ENCODE results near the gene MED1. TPM values are rescaled to one million over a fixed set of nuclear protein-coding genes. Genes with fewer than 3 reads are reported as not detected.

MED1 gene
- total and polyA plus RNA-seq, 9 of the 15 experiments (the other 6 are each of a cell fraction or from before 2014, with no cell fraction given): 14.0 to 59.8 (median 46.7) TPM

GRCh38 chr17:39401412-39402243 lies 49.4 kb downstream of the MED1 start, which contains the start of gene FBXL20:
Gene FBXL20 (minus strand): TSS chr17:39401626. CDS start chr17:39401402, 224 bp downstream.
- intact Hi-C loops (cut with micrococcal nuclease) (loop anchor here (5.0 kb wide), 2 partner anchors 44 to 129 kb away; no protein-coding TSS in a partner anchor), in situ Hi-C loops (cut with MboI) (no loop called here)
- Histone ChIP-seq H3K27me3 (ENCODE audit: control insufficient read depth in 2 of 2, insufficient read depth in 2 of 2, low read length in 2 of 2) (no peaks in the 10 kb centered on the region), H3K4me1 (replicated peaks in 1 of 2; ENCODE audit: control insufficient read depth in 2 of 2, insufficient read depth in 2 of 2, low read length in 2 of 2) (peaks cover 9 to 16% of the 10 kb centered on the region in 2 experiments; a peak in 3 of 5 replicates), H3K4me3 (peak within 1 kb of the TSS; percentile 96), H2AFZ (ENCODE audit: low read depth, low read length) (peak within 1 kb of the TSS; percentile 94), H3K9me3 (replicated peaks; ENCODE audit: control insufficient read depth, insufficient read depth, low read depth, low read length) (no peaks in the 10 kb centered on the region), H3K79me2 (ENCODE audit: control insufficient read depth, insufficient read depth, low read length) (peaks cover 41% of the 10 kb centered on the region), H3K9ac (ENCODE audit: insufficient read depth in 1 of 2, low read depth in 2 of 2, low read length in 2 of 2) (peak within 1 kb of the TSS; percentile 83 to 97), H3K27ac (ENCODE audit: extremely low read depth, low read depth, low read length) (peak within 1 kb of the TSS; percentile 86), H4K20me1 (replicated peaks; ENCODE audit: control insufficient read depth, insufficient read depth, low read length) (peaks cover 11% of the 10 kb centered on the region; the same call in 1 of the 2 replicates), H3K4me2 (ENCODE audit: insufficient read depth, low read length) (peak within 1 kb of the TSS; percentile 99), H3K9me1 (ENCODE audit: control insufficient read depth, insufficient read depth, low read length) (no peaks in the 10 kb centered on the region), H3K36me3 (ENCODE audit: control insufficient read depth, insufficient read depth, low read length) (peaks cover 20% of the 10 kb centered on the region; the same call in 1 of the 3 replicates)
- POLR2A ChIA-PET: interaction anchor here (0.6 to 4.6 kb wide), 14 partner anchors 9 to 548 kb away, joined by 3 to 14 read pairs (median 3); partner anchors contain the start of genes CDK12, MED1 and RPL23
- DNase-seq (ENCODE audit: extremely low read depth in 1 of 4, low spot score in 3 of 4) (peak; percentile 95 to 99 (median 99)), ATAC-seq (peak; percentile 81), FAIRE-seq (peak; percentile 63)
- no TSS peak for BruUV-seq (replicated peaks)
- CTCF ChIA-PET (ENCODE audit: low intra/inter-chr PET ratio): no interaction called here
- WGBS (ENCODE audit: insufficient coverage, low coverage, missing lambda C conversion rate): 1% methylated on average over 38 of the region's 86 CpGs
- TF ChIP-seq HLTF (IDR thresholded peaks at IDR 0.05) (0 out of 2 replicates have a peak, but pooled peaks have one; percentile 24), ZNF717 (CRISPR knock-in tag; IDR thresholded peaks at IDR 0.05) (no peak), MAX (CRISPR knock-in tag; IDR thresholded peaks at IDR 0.05) (0 out of 2 replicates have a peak, but pooled peaks have one; percentile 50), TCFL5 (CRISPR knock-in tag; conservative IDR thresholded peaks at IDR 0.05) (no peak), PHB2 (IDR thresholded peaks at IDR 0.05; ENCODE audit: low read depth) (no peak), NFYB (IDR thresholded peaks at IDR 0.05; ENCODE audit: extremely low read depth, insufficient read length) (peak; percentile 47), FOXK2 (conservative IDR thresholded peaks at IDR 0.05 in 1 of 2, IDR thresholded peaks at IDR 0.05 in 1 of 2; ENCODE audit: low read depth in 2 of 2) (peak in 1 of 2 experiments; percentile 70; a peak in 2 of 4 replicates), CSDE1 (IDR thresholded peaks at IDR 0.05) (no peak), ZFP1 (CRISPR knock-in tag; IDR thresholded peaks at IDR 0.05) (no peak), PTRF (tag; IDR thresholded peaks at IDR 0.05) (no peak), SAP30 (IDR thresholded peaks at IDR 0.05; ENCODE audit: borderline replicate concordance, insufficient read depth, low read depth, low read length, poor library complexity, severe bottlenecking) (peak; percentile 77), TSC22D4 (tag; IDR thresholded peaks at IDR 0.05) (no peak), ILF3 (IDR thresholded peaks at IDR 0.05; ENCODE audit: borderline replicate concordance) (no peak; the same call in 1 of the 2 replicates), SAFB (IDR thresholded peaks at IDR 0.05; ENCODE audit: borderline replicate concordance, low read depth, low read length) (peak; percentile 98), NFE2L1 (tag; IDR thresholded peaks at IDR 0.05; ENCODE audit: borderline replicate concordance, low read depth) (no peak), SUPT5H (IDR thresholded peaks at IDR 0.05) (peak; percentile 84), RFX7 (CRISPR knock-in tag; IDR thresholded peaks at IDR 0.05) (no peak), LCOR (CRISPR knock-in tag; IDR thresholded peaks at IDR 0.05) (no peak), ASH1L (IDR thresholded peaks at IDR 0.05; ENCODE audit: borderline replicate concordance, low read depth, partially characterized antibody) (no peak), L3MBTL2 (IDR thresholded peaks at IDR 0.05) (peak; percentile 64), RBM39 (optimal IDR thresholded peaks at IDR 0.05; ENCODE audit: low read depth, low read length) (no peak)
- TF ChIP-seq, protein P1, sequence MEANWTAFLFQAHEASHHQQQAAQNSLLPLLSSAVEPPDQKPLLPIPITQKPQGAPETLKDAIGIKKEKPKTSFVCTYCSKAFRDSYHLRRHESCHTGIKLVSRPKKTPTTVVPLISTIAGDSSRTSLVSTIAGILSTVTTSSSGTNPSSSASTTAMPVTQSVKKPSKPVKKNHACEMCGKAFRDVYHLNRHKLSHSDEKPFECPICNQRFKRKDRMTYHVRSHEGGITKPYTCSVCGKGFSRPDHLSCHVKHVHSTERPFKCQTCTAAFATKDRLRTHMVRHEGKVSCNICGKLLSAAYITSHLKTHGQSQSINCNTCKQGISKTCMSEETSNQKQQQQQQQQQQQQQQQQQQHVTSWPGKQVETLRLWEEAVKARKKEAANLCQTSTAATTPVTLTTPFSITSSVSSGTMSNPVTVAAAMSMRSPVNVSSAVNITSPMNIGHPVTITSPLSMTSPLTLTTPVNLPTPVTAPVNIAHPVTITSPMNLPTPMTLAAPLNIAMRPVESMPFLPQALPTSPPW (CRISPR knock-in tag; IDR thresholded peaks at IDR 0.05): peak; percentile 86

All from K562 (cell line).